Ammon's horn (tissue), 1 donor: ENCODE data around the gene JAML.

Experiments
- DNase-seq: peaks from one replicate; pipeline ENCODE4 v3.0.0-alpha.2; 2016; ENCODE audit warnings: low spot score

Gene JAML

GRCh38 chr11:118239509-118240205 is 14.8 kb upstream of the JAML start:
- DNase-seq = no peak

- DNase-seq = no peak
Measured at GRCh38 chr11:118238929-118239328, 14.1 kb upstream of the JAML start.

DNA sequence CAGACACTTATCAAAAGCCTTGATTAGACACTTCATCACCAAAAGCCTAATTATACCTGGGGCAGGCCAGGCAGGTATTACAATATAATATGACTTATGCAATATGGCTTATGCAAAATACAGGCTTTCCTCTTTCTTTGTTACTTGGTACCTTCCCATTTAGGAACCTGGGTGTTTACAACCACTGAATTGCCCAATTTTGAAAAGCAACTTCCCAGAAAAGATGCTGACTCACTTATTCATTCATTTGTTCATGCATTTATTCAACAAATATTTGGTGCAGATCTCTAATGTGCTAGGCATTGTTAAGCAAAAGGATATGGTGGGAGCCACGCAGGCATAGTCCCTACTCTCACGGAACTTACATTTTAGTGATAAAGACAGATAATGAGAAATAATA is 13.6 kb upstream of the JAML start:
- DNase-seq = no peak

DNA sequence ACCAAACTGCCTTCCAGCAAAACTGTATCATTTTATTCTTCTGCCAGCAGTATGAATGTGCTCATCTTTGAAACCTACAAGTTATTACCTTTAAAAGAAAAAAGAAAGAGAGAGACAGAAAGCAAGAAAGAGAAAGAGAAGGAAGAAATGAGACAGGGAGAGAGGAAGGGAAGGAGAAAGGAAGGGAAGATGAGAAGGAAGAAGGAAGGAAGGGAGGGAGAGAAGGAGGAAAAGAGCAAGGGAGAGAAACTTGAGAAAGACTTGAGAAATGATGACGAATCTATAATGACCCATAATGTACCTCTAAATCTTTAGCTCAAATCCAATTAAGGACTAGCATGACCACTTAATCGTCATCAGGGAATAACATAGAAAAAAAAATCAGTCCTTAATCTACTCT is 11.4 kb upstream of the JAML start:
- no peak for DNase-seq

GRCh38 chr11:118234833-118235232 is 10.0 kb upstream of the JAML start:
- no peak for DNase-seq

GRCh38 chr11:118233850-118234249 is 9.0 kb upstream of the JAML start:
- DNase-seq = no peak

GRCh38 chr11:118233377-118233776 is 8.6 kb upstream of the JAML start:
- DNase-seq = no peak

DNA sequence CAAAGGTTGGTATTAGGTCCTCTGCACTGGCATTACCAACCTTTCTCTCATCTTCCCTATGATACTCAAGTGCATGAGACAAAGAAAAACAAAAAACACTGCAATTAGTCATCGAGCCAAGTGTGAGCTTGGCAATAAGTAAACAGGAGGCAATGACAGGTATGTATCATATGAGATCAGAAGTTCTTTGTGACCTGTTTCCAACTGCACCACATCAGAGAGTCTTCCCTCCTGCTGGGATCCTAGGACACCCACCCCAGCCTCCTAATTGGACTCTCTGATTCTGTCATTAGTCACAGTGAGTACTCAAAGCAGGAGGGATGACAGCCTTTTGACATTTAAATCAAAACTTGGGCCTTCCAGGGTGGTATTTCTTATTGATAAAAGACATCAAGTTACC is 7.8 kb upstream of the JAML start:
- no peak for DNase-seq

DNA sequence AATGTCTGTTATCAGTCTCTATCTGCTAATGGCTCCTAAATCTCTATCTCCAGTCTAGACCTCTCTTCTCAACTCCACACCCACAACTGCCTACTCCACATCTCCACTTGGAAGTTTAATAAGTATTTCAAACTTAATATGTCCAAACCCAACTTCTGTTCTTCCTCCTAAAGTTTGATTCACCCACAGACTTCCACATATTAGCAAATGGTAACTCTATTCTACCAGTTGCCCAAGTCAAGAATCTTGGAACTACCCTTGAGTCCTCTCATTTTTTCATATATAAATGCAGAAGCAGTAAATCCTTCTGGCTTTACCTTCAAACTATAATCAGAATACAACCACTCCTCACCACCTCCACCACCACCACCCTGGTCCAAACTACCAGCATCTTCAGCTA is 6.7 kb upstream of the JAML start:
- DNase-seq = no peak

GRCh38 chr11:118230088-118230487 is 5.3 kb upstream of the JAML start:
- no peak for DNase-seq

DNA sequence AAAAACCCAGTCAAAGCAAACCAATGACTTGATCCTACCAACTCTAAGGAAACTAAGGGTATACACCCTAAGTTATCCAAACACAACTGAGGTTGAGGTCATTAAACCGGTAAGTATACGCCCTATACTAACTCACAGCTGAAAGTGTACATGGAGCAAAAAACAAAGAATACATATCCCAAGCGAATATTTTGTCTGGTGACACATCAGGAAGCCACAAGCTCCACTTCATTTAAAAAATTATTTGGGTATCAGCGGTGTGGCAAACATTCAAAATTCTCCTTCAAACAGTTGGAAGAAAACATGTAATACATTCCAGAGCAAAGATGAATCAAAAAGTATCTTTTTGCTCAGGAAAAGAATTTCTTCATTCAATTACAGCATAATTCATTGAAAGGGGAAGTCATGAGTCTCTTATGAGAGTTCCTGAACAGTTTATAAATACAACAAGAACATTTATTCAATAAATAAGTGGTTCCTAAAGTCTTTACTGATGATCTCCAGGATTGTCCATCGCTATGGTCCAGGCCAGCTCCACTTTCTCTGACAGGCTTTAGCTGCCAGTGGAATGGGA is 4.5 kb upstream of the JAML start:
- no peak for DNase-seq

- DNase-seq = no peak
Measured at GRCh38 chr11:118227865-118228785, 3.3 kb upstream of the JAML start.

GRCh38 chr11:118226781-118227180 is 2.0 kb upstream of the JAML start:
- DNase-seq = no peak

GRCh38 chr11:118226296-118226695 is 1.5 kb upstream of the JAML start:
- no peak for DNase-seq

- no peak for DNase-seq
Measured at GRCh38 chr11:118223992-118224391, 819 bp downstream of the JAML start.

GRCh38 chr11:118223570-118223969 is 1.2 kb downstream of the JAML start:
- DNase-seq = no peak

GRCh38 chr11:118222437-118222836 is 2.4 kb downstream of the JAML start:
- no peak for DNase-seq

GRCh38 chr11:118221419-118221818 is 3.4 kb downstream of the JAML start:
- DNase-seq = no peak

DNA sequence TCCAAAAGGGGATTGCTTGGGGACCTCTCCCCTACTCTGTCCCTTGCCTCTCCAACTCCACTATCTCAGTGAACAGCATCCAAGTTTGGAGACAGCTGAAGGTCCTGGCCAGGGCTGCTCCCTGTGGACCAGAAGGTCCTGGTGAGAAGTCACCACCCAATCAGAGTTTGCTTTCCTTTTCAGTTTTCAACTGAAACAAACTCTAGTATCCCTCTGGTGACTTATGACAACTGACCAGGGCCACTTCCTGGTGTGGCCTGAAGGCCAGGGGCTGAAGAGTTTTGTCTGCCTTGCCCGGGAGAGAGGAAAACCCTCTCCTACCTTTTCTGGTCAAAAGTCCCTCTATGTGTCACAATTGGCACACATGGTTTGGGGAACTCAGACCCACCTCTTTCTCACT is 5.1 kb downstream of the JAML start:
- no peak for DNase-seq

DNA sequence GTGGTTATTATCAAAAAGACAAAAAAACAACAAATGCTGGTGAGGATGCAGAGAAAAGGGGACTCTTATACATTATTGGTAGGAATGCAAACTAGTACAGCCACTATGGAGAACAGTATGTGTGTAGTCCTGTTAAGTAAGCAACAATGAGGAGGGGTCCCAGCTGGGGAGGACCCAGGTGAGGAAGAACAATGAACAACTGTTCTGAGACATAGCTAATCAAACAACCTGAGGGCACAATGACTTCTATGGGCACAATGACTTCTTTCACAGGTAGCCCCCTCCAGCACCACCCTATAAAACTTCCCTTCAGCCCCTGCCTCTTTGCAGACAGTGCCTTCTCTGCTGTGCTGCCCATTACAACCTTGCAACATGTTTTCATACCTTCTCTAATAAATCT is 5.6 kb downstream of the JAML start:
- no peak for DNase-seq

DNA sequence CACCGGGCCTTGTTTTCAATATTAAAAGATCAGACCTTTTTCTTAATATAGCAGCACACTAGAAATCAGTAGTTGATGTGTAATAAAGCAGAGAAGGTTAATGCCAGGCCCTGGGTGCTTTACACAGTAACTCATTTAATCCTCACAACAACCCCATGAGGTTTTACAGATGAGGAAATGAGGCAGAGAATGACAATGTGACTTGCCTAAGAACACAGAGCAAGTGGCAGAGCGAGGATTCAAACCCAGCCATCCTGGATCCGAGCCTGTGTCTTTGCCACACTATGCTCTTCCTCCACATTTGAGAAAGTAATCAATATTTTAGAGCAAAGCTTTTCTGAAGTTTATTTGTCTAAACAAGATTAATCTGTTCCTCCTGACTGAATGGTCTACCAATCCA is 7.2 kb downstream of the JAML start:
- DNase-seq = no peak

- no peak for DNase-seq
Measured at GRCh38 chr11:118216621-118217481, 8.0 kb downstream of the JAML start.
